Activated CD4-positive, CD25-positive, alpha-beta regulatory T cell (primary cell): ENCODE measurements around the gene VTI1B.

Experiments used
- DNase-seq, 4 experiments: peaks; one replicate each; lab custom pipeline; 2025; lab: John Stamatoyannopoulos, UW

The VTI1B gene

DNA sequence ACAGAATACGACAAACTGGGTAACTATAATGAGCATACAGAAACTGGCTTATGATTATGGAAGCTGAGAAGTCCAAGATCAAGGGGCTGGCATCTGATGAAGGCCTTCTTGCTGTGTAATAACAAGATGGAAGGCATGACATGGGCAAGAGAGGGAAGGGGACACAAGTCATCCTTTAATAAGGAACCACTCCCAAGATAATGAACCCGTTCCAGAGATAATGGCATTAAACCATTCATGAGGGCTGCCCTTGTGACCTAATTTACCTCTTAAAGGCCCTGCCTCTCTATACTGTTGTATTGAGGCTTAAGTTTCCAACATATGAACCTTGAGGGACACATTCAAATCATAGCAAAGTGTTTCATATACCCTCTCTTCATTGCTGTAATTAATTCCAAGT is 4.6 kb upstream of the VTI1B start:
- no peak for DNase-seq

DNA sequence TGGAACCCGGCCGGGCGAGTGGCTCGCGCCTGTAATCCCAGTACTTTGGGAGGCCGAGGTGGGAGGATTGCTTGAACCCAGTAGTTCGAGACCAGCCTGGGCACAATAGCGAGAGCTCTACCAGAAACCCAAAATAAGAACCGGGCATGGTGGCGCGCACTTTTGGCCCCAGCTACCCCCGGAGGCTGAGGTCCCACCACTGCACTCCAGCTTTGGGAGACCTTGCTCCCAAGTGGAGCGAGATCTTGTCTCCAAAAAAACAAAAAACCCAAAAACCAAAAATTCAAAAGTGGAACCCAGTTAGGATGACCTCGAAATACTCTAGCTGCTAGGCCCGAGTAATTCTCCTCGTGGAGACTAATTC is 769 bp upstream of the VTI1B start:
- DNase-seq, result no peak

DNA sequence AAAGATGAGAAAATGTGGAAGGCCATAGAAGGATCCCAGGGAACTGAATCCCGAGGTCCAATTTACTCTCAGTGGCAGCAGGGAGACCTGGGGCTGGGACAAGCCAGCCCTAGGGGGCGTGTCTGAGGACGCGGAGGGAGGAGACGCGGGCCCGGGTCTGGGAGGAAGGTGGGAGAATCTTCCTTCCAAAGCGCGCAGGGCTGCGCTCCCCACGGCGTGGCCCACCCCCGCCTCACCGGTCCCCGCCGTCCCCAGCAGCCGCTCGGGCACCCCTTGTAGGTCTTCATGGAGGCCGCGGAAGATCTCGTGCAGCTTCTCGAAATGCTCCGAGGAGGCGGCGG is 323 bp downstream of the VTI1B start:
- peak in 3 of 4 experiments; percentile 9 to 28 (median 17) for DNase-seq

DNA sequence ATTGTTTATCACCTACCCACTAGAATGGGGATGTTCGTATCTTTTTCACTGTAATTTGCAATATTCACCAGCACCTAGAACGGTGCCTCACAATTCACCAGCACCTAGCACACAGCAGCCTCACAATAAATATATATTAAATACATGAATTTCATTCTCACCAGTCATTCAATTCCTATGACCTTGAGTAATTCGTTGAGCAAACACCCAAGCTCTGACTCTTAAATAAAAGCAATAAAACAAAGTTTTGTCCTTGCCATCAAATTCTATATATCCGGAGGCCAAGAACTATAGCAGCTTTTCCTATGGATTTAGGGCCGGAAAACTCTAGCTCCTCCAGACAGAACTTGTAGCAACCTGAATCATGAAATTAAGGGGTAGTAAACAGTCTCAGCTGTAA is 981 bp downstream of the VTI1B start:
- no peak for DNase-seq

DNA sequence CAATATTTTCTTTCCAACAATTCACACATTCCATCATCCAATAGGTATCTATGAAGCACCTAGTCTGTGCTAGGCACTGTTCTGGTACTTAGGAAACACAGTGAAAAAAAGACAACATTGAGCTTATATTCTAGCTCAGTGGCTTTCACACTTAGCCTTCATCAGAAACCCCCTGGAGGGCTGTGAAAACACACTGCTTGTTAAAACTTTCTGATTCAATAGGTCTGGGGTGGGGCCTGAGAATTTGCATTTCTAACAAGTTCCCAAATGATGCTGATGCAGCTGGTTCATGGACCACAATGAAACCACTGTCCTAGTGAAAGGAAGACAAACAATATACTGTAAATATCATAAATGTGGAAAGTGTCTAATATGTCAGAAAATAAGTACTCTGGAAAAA is 5.9 kb downstream of the VTI1B start:
- DNase-seq, result no peak

DNA sequence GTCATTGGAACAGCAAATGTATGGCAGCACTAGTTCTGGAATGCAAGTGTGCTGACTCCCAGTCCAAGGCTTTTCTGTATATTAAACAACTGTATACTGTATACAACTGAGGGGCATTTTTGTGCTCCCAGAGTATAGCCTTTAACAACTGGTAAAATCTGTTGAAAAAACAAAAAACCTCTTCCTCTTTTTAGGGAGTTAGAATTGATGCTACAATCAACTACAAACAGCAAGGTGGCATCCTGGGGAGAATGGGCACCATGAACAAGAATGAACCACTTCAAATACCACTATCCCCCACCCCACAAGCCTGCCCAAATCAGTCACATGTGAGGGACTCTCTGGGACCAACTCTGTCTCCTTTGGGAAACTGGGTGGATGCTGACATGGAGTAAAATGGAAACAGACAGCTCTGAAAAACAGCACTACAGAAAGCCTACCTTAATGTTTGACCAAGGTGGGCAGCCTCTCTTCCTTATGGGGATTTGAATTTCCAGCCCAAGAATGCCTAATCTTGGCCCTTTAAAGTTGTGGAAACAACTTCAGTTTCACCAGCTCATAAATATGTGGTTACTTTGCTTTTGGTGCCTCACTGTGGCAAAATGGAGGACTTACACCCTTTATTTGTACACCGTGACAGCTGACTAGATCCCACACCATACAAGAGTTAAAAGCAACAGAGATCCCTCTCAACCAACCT is 7.5 kb downstream of the VTI1B start:
- DNase-seq, result no peak

DNA sequence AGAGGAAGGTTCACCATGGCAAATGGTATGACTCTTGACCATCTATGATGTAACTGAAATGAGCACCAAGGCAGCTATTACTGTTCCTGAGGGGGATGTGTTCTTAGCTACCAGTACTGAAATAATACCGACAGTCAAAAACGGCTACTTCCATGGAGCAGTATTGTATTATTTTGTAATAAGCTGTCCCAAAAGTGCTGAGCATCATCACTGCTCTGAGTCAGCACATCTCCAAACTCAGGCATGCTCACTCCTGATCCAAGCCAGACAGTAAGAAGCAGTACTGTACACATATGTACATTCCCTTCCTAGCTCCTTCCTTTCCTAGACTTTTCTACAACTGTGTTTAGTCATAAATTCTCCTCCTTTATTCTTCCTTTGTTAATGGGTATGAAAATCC is 8.6 kb downstream of the VTI1B start:
- DNase-seq, result no peak

DNA sequence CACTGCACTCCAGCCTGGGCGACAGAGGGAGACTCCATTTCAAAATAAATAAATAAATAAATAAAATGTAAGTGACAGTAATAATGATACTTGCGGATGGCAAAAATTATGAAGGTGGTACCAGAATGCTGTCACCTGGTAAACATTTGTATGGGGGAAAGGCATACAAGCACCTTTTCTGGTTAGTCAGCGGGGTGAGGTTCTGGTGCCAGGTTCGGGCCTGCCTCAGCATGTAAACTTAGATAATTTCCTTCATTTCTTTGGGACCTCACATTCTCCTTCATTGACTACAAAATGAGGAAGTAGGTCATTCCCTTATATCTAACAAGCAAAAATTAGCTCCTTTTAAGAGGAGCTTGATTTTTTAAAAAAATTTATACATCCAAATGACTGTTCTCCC is 10.8 kb downstream of the VTI1B start:
- DNase-seq, result no peak

DNA sequence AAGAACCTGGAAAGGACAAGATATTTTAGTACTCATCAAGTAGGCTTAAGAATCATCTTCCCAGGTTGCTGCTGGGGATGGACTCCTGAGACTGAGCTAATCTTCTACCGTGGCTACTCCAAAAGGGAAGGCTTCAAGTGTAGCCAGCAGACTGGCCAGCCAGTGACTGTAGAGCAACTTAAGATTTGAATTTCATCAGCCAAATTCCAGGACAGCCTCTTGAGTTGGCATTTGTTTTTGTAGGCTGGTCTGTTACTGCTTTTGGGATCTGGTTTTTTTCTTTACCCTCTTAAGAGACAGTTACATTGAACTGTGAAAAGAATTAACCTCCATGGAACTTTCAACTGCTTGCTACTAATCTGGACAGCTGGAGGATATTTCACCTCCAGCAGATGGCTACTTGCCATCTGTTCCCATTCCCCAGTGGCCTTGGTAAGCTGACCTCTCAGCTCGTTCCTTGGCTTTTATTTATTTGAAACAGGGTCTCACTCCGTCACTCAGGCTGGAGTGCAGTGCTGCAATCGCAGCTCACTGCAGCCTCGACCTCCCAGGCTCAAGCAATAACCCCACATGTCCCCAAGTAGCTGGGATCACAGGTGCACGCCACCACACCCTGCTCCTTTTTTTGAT is 20.7 kb downstream of the VTI1B start:
- DNase-seq, result no peak

DNA sequence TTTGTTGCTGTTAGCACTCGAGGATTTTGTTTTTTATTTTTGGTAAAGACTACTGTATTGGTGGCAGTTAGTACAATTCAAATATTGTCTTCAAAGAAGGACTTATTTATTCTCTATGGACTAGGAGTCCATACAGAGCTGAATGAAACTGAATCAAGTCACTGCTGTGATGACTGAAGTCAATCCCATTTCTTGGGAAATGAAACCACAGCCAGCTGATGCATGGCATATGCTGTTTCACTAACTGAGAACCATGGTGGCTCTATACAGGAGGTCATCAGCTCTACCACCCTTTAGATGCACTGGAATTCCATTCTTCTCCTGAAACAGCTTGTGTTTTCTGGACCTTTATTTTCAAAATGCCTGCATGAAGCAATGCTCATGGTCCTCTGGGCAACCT is 22.2 kb downstream of the VTI1B start:
- no peak for DNase-seq

DNA sequence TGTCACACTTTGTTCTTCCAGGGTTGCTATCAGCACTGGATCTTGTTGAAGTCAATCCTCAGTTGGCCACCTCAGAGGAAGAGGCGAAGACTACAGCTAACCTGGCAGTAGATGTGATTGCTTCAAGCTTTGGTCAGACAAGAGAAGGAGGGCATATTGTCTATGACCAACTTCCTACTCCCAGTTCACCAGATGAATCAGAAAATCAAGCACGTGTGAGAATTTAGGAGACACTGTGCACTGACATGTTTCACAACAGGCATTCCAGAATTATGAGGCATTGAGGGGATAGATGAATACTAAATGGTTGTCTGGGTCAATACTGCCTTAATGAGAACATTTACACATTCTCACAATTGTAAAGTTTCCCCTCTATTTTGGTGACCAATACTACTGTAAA is 23.7 kb downstream of the VTI1B start:
- no peak for DNase-seq

DNA sequence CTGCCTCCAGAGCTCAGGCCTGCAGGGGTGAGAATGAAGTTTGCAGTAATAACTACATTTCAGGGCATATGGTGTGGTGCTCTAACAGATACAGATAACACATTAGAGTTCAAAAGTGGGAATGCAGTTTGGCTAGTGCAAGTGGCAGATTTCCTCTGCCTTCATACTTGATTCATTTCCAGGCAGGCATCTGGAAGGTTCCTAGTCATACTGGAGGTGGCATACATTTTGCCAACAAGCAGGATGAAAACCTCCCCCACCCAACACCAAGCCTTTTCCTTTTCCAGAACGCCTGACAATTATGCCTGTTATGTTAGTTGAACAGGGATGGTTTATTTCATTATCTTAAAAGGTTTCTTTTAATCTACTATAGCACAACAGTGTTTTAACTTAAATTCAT is 24.3 kb downstream of the VTI1B start:
- no peak for DNase-seq

DNA sequence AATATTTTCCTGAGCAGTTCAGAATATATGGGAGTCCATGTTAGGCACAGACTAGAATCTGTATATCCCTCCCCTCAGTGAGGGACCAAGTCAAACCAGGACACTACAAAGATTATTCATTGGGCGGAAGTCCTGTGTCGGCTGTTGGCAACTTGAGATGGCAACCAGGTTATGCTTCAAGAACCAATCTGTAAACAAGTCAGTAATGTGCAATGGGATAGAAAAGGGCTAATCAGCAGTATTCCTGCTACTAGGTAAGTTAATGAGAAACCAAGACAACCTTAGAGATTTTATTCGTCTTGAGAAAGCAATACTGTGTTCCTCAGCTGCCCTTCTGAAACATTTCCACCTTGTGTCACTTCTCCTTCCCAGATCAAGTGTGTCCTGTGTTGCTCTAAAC is 28.3 kb downstream of the VTI1B start:
- DNase-seq, result no peak

DNA sequence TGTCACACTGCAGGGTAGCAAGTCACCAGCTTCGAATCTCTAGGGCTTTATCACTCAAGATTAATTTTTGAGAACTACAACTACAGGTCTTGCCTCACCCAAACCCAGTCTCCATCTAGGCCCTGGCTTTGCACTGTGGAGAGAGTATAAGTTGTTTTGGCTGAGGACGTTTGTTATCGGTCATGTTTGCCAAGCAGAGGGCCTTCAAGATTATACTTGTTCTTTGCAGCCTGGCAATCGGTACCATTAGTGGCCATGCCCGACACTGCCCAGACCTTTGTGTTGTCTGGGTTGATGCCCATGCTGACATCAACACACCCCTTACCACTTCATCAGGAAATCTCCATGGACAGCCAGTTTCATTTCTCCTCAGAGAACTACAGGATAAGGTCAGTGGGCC is 29.0 kb downstream of the VTI1B start:
- DNase-seq, result no peak

DNA sequence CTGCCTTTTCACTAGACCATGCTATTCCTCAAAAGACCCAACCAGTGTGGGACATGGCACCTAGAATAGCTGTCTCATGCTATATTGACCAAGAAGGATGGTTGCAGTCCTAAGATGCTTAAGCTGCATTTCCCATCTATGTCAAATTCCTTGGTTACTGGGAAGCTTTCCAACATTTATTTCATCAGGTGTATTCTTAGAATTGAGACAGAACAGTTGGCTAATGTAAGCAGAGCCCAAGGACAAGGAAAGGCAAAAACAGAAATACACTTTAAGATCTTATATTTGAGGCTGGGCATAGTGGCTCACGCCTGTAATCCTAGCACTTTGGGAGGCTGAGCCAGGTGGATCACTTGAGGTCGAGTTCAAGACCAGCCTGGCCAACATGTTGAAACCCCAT is 30.0 kb downstream of the VTI1B start:
- no peak for DNase-seq

DNA sequence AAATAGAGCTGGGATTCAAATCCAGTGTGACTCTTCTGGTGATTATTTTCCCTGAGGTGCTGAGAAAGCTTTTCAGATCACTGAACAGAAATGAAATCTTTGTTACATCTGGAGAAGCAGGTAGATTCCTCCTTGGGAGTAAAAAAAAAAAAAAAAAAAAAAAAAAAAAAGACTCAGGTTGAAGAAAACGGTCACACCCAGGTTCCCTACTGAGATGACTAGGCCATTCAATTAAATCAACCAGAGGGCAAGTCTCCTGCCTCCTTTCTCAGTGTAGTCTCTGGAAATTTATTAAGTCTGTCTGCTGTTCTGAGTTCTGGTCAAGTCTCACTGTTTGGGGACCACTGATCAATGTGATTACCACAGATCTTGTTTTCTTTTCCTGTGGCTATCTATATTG is 30.7 kb downstream of the VTI1B start:
- no peak for DNase-seq

DNA sequence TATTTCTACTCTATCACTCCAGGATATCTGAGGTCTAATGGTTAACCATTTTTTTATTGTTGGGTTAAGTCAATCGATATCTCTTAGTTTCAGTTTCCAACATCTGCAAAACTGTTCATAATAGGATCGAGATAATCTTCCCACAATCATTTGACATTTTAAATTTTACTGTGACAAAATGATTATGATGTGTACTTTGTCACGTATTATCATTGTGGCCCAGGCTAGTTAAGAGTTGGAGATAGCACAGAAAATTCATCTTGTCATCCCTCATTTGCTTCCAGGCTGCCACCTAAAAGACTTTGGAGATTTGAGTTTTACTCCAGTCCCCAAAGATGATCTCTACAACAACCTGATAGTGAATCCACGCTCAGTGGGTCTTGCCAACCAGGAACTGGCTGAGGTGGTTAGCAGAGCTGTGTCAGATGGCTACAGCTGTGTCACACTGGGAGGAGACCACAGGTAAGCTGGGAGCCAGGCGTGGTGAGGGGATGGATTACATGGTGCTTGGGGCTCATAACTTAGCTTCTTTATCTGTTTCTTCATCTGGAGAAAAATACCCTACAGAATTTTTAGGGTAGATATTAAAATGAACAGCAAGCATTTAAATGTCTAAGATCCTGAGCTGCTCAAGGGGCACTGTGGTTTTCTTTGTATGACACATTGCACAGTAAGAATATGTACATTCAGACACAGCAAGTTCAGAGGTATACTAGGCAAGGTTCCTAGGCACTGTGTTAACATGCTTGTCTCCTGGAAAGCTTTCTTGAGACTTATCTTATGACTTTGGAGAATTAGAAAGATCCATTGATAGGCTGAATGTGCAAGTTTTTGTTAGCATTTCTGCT is 32.3 kb downstream of the VTI1B start:
- DNase-seq, result no peak

DNA sequence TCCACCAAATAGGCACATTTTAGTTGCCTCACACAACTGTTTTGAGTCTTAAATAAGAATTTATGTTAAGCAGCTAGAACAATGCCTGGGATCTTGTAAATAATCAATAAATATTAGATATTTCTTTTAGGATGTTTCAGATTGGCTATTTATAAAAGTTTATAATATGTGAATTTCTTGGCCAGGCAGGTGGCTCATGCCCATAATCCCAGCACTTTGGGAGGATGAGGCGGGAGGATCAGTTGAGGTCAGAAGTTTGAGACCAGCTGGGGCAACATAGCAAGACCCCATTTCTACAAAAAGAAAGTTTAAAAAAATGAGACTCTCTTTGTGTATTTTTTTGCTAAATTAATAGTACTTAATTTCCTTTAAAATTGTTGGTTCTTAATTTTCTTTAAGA is 33.0 kb downstream of the VTI1B start:
- DNase-seq, result no peak

DNA sequence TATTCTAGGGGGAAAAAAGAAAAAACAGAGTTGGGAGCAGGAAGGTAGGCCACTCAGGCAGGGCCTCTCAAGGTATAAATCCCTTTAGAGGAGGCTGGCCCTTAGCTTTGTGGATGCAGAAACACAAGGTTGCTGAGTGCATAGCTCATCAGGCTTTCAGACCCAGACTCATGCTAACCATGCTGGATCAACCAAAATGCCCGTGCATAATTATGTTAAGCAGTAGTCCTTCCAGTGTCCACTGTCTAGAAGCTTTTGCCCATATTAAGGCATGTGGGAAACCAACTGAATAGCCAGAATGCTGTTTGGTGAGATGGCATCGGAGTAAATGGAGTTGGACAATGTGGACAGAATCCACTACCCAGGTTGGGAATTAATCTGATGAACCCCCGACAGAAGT is 35.8 kb downstream of the VTI1B start:
- DNase-seq, result no peak

DNA sequence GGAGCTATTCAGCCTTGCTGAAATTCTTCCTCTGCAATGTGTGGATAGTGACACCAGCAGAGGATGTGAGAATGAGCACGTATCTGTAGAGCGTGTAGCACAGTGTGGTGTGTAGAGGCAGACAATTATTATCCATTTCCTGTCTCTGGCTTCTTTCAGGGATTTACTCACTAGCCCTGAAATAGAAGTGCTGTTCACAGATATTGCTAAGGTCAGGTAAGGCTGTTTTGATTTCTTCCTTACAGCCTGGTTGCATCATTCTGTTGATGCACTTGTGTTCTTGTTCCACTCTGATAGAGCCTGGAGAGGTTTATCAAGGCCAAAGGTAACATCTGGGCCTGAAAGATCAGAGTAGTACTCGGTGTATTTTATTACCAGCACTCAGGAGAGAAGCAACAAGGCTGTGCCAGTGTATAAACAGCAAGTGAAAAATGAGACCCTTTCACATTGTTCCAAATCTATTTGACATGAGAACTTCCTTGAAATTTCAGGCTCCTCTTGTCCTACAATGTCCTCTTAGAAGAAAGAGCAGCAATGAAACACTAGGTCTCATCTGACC is 38.0 kb downstream of the VTI1B start:
- DNase-seq, result no peak

DNA sequence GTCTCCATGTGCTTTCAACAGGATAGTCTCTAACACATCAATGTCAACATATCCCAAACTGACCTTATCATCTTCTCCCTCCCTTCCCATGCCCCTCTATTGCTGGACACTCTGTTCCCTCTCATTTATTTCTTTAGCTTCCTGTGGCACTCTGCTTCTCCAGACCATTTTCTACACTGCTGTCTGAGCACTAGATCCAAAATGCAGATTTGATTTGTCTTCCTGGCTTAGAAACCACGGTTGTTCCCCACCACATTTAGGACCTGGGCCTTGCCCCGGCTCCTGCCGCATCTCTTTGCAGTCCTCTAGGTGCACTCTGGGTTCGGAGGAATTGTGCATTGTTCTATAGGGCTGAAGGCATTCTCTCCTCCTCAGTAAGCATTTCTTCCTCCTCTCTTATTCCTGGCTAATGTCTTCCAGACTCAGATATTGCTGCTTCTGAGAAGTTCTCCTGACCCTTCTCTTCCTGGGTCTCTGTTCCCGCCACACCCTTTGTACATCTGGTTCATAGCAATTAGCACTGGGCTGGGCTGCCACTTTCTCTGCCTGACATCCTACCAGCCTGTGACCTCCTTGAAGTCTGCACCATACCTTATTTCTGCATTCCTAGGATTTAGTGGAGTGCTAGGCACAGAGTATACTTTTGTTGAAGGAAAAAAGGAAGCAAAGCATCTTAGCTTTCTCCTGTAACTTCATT is 40.8 kb downstream of the VTI1B start:
- DNase-seq, result no peak

DNA sequence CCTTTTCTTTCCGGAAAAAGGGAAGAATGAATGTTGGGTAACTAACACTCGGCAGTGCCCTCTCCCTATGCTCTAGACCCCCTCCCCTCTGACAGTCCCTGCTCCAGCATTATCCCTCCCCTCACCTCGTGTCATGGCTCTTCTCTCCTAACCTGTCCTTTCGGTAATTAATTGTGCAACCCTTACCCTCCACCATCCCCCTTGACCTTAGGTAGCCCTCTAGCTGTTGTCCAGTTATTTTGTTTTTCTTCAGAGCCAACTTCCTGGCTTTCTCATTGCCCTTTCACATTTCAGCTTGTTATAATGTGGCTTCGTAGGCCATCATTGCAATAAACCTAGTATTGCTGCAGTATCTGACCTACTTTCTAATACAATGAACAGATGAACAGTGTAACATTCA is 43.5 kb downstream of the VTI1B start:
- DNase-seq, result no peak

DNA sequence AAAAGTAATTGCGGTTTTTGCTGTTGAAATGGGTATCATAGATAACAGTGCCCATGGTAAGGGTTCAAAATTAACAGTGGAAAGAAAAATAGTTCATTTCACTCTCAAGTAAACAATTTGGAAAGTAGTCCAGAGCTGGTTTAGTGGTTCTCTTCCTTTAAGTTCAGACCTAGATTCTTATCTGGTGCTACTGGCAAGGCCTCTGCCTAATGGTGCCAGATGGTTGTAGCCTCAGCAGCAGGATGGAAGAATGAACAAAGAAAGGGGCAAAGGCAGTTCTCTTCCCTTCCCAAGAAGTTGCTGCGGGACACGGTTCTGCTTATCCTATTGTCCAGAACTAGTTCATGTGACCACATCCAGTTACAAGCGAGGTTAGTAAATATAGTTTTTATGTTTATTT is 44.2 kb downstream of the VTI1B start:
- no peak for DNase-seq
